Motor neuron (in vitro differentiated cells): ENCODE measurements around the gene CREB3L2. TPM values are rescaled to one million over a fixed set of nuclear protein-coding genes. Genes with fewer than 3 reads are reported as not detected.

Experiments used
- ATAC-seq, 8 experiments: fragments of 200-7000 bp; cut with Tn5 transposase; replicated peaks in 6 of 8; 2 replicates each; pipeline ENCODE4 v1.8.0; 2021; ENCODE audit warnings: mild to moderate bottlenecking in 8 of 8, moderate library complexity in 8 of 8
- H3K27ac ChIP-seq, 2 donors: fragments of 250-450 bp; sonication (Bioruptor Pico); 2 replicates each; pipeline ENCODE4 v1.9.0; 2021; ENCODE audit warnings: antibody characterized with exemption in 2 of 2, mild to moderate bottlenecking in 2 of 2, moderate library complexity in 1 of 2
- H3K4me1 ChIP-seq, 2 donors: fragments of 250-450 bp; sonication (Bioruptor Pico); replicated peaks in 1 of 2; 2 replicates each; pipeline ENCODE4 v1.6.1; 2021; ENCODE audit warnings: antibody characterized with exemption in 2 of 2, mild to moderate bottlenecking in 2 of 2, moderate library complexity in 1 of 2
- H3K4me3 ChIP-seq, 5 donors: fragments of 250-450 bp; sonication (Bioruptor Pico); 2 replicates each; pipeline ENCODE4 v1.9.0; 2021; ENCODE audit warnings: antibody characterized with exemption in 5 of 5, mild to moderate bottlenecking in 5 of 5, moderate library complexity in 4 of 5
- WGBS, 10 experiments: fragments of 450-650 bp; shearing (Covaris generic); methylation state at CpG; one replicate each; pipeline ENCODE4 v1.0.0; 2022; 5-methylcytosine and 5-hydroxymethylcytosine counted together
- in situ Hi-C, 9 experiments: fragments of 400-800 bp; cut with MboI; loops; one replicate each; pipeline ENCODE4 v1.15.0; 2021; ENCODE audit warnings: low sequenced_read_pairs in 9 of 9, low pct_unique_long_range_greater_than_20kb in 2 of 9; ENCODE audit not compliant: unreplicated experiment in 9 of 9
- total RNA-seq, 8 experiments: library from RNA; unstranded; fragments of 300-600 nt; gene quantifications; 2 replicates each; pipeline versions ENCODE4 v1.2.3 to v1.2.4, GENCODE V29; 2022

CREB3L2 gene
- total RNA-seq, 8 experiments from 2014 or later: 2.4 to 33.0 (median 6.4) TPM

DNA sequence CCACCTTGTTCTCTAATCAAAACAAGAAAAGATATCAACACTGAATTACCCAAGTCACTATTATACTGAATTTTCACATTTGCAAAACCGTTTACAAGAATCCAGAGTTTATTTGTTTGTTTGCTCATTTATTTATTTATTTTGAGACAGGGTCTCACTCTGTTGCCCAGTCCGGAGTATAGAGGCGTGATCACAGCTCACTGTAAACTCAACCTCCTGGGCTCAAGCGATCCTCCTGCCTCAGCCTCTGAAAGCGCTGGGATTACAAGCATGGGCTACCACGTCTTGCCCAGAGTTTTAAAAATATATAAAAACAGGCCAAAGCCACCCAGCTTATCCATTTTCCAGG, 8.5 kb downstream of the CREB3L2 start:
- no peak for ATAC-seq
- in situ Hi-C loops: no loop called here
- 68 to 100% (median 88%) methylated on average over 1 to 5 of the region's 6 CpGs; no CpG with 5 or more reads in 2 of the 10 experiments for WGBS, 10 experiments
- Histone ChIP-seq H3K27ac (peak overlapping the region in 1 of 2 donors; percentile 22), H3K4me1 (peaks cover 6 to 7% of the 10 kb centered on the region in 2 donors), H3K4me3 (no peak overlapping the region)

DNA sequence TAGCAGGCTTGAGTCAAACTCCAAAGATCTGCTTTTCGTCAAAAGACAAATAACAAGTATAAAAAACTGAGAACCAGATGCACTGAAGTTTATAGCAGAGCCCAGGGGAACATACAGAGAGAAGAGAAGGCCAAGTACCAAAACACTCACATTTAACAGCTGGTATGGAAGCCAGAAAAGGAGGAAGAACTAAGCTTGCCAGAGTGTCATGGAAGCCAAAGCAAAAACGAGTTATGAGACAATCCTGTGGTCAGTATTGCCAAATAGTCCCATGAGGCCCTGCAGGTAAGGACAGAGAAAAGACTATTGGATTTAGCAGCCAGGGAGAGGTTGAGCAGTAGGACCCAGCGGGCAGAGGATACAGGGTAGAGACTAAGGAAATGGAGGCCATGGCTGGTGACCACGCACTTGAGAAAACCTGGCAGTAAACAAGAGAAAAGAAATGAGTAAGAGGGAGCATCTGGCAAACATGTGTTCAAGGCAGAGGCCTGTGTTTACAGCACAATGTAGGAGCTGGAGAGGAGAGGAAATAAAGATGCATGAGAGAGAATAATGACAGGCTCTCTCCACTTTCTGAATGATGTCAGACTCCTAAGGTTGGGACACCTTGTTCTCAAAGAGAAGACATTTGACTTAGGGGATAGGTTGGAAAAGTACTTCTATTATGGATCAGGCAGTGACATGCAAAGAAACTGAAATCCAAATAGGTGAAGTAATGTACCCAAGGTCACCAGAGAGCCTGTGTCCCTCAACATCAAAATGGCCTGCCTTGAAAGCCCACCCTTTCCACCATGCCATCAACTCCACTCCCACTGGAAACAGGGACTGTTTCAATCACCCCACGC, 9.1 kb downstream of the CREB3L2 start:
- H3K4me1 ChIP-seq: peaks cover 3 to 7% of the 10 kb centered on the region in 2 donors
- no peak overlapping the region for H3K27ac ChIP-seq
- in situ Hi-C loops: no loop called here
- WGBS, 10 experiments: 0 to 94% (median 61%) methylated on average over 2 to 5 of the region's 5 CpGs; no CpG with 5 or more reads in 1 of the 10 experiments
- ATAC-seq: peak in 5 of 8 experiments; percentile 41 to 95 (median 92)
- no peak overlapping the region for H3K4me3 ChIP-seq

DNA sequence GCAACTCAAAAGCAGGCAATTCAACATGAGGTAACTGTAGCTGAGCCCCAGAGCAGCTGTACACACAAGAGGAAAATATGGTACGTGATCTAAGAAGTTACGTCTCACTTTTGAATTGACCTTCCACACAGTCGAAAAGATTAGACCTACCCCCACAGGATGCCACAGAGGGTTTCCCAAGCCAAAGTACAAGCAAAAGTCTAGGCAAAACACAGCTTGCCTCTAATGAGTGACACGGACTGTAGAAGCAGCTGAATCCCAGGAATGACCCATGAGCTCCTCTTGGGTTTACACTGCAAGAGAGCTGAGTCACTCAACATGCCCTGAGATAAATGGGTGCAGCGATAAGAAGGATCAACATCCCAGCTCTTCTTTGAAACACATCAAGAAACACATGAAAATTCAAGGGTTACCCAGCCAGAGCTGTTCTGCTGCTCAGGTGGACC, 9.8 kb downstream of the CREB3L2 start:
- no peak for ATAC-seq
- WGBS, 10 experiments: 26 to 100% (median 90%) methylated on average over 1 to 4 of the region's 5 CpGs; no CpG with 5 or more reads in 1 of the 10 experiments
- Histone ChIP-seq H3K4me1 (peaks cover 3 to 7% of the 10 kb centered on the region in 2 donors), H3K4me3 (no peak overlapping the region), H3K27ac (no peak overlapping the region)
- in situ Hi-C loops: no loop called here

DNA sequence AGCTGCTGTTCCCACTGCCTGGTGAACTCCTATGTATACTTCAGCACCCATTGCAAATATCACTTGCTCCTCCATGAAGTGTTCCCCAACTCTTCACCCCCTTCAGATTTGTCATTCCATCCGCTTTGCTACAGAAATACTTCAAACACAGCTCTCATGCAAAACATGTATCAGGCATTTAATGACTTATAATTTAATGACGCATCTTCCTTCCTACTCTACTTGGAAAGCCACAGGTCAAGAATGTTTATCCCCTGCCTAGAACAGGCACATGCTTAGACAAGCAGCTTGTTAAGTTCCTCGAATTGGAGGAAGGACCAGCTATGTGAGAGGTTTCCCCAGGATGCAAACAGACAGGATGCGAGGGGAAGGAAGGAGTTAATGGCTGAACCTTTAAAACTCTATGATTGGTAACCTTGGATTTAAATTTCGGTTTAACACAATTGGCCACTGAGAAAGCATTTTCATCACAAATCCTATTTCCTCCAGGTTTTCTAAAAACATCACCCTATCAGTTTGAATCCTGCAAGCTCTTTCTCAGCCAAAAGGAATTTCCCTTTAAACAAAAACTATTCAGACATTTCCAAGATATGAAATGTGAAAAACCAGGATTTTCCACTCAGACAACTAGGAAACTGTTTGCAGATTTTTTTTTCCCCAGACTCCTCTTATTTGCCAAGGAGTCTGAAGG, 11.5 kb downstream of the CREB3L2 start:
- 7 to 100% (median 80%) methylated on average over 1 to 5 of the region's 5 CpGs; no CpG with 5 or more reads in 1 of the 10 experiments for WGBS, 10 experiments
- H3K27ac ChIP-seq: no peak overlapping the region
- no peak overlapping the region for H3K4me3 ChIP-seq
- in situ Hi-C loops: no loop called here
- peaks cover 3 to 7% of the 10 kb centered on the region in 2 donors for H3K4me1 ChIP-seq
- ATAC-seq: no peak

DNA sequence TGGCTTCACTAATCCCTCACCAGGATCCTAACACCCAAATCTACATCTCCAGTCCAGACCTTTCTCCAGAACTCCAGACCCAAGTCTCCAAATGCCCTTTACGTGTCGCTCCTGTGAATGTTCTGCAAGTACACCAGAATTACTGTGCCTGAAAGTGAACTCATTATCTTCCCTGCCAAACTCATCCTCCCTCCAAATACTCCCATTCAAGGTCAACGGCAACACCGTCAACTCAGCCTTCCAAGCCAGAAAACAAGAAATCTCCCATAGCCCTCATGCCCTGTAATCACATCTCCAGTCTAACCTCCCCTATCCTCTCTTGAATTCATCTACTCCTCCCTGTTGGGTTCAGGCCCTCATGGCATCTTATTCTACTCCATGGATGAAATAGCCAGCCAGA, 12.3 kb downstream of the CREB3L2 start:
- WGBS, 10 experiments: 83 to 100% (median 100%) methylated on average over 1 to 4 of the region's 4 CpGs; no CpG with 5 or more reads in 3 of the 10 experiments
- Histone ChIP-seq H3K4me3 (no peak overlapping the region), H3K4me1 (peaks cover 3 to 7% of the 10 kb centered on the region in 2 donors), H3K27ac (no peak overlapping the region)
- no peak for ATAC-seq
- in situ Hi-C loops: no loop called here

DNA sequence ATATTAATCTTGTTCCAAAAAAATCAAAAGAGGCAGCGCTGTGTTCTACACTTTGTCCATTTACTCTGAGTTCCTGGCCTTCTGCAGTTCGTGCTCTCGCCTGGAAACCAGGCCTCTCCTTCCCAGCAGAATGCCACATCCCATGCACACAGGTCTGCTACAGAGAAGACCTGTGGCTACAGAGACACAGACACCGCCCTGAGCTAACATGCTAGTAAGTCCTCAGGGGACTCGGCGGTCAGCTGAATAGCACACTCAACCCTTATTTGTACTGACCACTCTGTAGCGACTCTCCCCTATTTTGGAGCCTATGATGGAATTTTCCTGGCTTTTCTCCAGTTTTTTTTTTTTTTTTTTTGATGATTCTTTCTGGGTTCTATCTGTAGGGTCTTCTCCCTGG, 12.8 kb downstream of the CREB3L2 start:
- WGBS, 10 experiments: 53 to 96% (median 80%) methylated on average over 1 to 5 of the region's 7 CpGs; no CpG with 5 or more reads in 3 of the 10 experiments
- in situ Hi-C loops: no loop called here
- peak in 2 of 8 experiments; percentile 10 to 23 for ATAC-seq
- Histone ChIP-seq H3K27ac (no peak overlapping the region), H3K4me1 (peaks cover 3% of the 10 kb centered on the region in 2 donors), H3K4me3 (no peak overlapping the region)

DNA sequence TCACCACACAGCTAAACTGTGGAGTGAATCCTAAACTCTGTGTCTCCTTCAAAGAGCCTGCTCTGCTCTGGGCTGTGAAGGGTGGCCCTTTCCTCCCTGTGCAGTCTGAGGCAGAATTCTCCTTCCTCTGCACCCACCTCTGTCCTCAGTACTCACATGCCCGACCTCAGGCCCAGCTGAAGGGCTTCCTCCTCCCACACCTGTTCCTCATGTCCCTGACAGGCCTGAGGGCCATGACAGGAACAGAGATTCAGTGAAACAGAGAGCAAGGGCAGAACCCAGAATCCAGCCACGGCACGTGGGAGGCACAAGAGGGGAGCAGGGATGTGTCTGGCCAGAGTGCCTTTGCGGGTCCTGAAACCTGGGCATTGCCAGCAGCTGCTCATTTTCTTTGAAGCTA, 13.9 kb downstream of the CREB3L2 start:
- Histone ChIP-seq H3K4me1 (no peaks in the 10 kb centered on the region), H3K27ac (no peak overlapping the region), H3K4me3 (no peak overlapping the region)
- ATAC-seq: no peak
- in situ Hi-C loops: no loop called here
- 58 to 100% (median 89%) methylated on average over 1 to 3 of the region's 4 CpGs; no CpG with 5 or more reads in 4 of the 10 experiments for WGBS, 10 experiments

DNA sequence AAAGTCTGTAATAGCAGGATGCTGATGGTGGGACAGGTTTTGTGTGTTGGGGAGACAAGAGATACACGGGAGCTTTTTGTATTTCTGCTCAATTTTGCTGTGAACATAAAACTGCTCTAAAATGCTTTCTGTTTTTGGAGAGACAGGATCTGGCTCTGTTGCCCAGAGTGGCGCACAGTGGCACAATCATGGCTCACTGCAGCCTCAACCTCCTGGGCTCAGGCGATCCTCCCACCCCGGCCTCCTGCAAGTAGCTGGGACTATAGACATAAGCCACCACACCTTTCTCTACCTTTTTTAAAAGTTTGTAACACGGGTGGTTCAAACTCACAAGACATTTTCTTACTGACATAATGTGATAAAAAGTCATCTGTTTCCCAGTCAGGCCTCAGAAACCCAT, 14.3 kb downstream of the CREB3L2 start:
- H3K4me3 ChIP-seq: no peak overlapping the region
- WGBS, 10 experiments: 0 to 100% (median 87%) methylated on average over 1 to 4 of the region's 5 CpGs; no CpG with 5 or more reads in 4 of the 10 experiments
- no peak for ATAC-seq
- H3K27ac ChIP-seq: no peak overlapping the region
- in situ Hi-C loops: no loop called here
- no peaks in the 10 kb centered on the region for H3K4me1 ChIP-seq

DNA sequence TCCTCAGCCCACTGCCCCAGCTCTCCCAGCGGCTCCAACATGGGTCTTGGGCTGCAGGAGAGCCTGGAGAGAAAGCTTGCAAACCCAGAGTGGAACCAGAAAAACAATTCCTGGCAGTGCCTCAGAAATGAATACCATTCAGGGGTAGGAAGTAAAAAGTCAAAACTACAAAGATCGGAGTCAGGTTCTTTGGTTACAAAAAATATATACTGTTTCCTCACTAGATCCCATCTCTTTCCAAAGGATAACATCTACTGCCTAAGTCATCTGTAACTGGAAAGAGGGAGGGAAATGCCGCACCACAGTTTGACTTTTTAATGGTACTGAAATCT, 14.9 kb downstream of the CREB3L2 start:
- Histone ChIP-seq H3K4me1 (no peaks in the 10 kb centered on the region), H3K4me3 (no peak overlapping the region), H3K27ac (no peak overlapping the region)
- in situ Hi-C loops: no loop called here
- no peak for ATAC-seq
- 47 to 100% (median 90%) methylated on average over 1 to 3 of the region's 3 CpGs; no CpG with 5 or more reads in 2 of the 10 experiments for WGBS, 10 experiments

DNA sequence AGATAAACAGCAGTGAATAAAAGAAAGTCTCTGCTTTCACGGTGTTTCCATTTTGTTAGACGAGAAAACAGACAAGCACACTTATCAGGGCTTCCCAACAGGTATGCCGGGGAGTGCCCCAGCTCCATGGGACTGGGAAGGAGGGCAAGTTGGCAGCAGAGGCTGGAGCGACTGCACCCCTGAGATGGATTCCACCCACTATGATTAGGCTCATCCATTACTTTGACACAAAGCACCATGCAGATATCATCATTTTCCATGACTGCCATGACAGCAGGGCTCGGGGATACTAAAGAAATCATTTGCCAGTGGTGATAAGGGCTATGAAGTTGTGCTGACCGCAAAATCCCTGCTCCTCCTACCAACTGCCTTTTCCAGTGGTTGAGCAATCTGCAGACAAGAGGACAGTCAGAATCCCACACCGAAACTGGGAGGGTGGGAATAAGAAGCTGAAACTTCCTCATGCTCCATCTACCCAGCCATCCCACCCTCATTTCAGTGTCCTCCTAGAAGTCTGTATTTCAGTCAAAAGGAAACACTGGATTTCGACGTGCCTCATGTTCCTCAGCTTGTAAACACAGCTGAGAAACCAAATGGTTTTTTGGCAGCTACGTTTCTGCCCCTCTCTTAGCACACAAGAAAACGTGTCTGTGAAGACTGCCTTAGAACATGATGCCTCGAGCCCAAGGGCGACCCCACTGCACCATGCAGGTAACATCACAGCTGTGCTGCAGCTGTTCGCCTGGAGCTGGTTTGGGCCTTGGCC, 15.5 kb downstream of the CREB3L2 start:
- WGBS, 10 experiments: 38 to 91% (median 80%) methylated on average over 3 to 12 of the region's 14 CpGs; no CpG with 5 or more reads in 1 of the 10 experiments
- no peak overlapping the region for H3K4me3 ChIP-seq
- no peak overlapping the region for H3K27ac ChIP-seq
- in situ Hi-C loops: no loop called here
- no peaks in the 10 kb centered on the region for H3K4me1 ChIP-seq
- ATAC-seq: peak in 2 of 8 experiments; percentile 46 to 71

DNA sequence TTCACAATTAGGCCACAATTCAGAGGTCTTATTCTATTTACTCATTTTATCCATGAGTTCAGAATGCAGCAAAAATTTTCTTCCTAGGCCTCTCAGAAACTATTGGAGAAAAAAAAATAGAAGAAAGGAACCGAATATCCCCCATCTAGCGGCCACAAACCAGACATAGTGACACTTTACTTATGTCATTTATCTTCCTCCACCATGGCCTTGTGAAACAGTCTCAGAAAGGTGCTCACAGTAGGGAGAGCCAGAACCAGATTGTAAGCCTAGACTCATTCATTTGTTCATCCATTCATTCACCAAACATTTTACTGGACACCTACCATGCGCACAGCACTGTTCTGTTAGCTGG, 16.0 kb downstream of the CREB3L2 start:
- H3K27ac ChIP-seq: no peak overlapping the region

DNA sequence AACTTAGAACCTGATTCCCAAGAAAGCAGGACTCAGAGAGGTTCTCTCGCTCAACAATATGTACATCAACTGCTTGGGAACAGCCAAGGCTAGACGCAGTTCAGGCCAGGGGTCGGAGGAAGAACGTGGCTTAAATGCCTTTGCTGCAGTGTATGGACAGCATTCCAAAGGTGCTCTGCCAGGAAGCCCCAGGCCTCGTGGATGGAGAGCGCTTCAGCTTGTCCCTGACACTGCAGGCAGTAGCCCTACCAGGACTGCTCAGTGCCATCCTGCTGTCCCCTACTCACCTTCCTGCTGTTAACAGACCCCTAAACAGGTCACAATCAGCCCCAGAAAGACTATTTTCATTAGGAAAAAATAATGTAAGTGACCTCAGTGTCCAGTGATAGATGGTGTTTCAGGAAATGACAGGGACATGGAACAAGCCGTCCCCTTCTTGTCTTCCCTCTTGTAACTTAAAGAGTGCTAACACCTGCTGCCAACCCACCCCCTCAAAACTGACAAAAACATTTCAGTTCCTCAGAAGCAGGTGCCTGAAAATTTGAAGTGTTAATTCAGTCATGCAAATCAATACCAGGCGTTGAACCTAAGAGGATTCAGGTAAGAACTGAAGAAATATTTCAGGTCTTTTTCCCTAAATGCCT, 16.5 kb downstream of the CREB3L2 start:
- ATAC-seq: no peak
- Histone ChIP-seq H3K27ac (no peak overlapping the region), H3K4me1 (no peaks in the 10 kb centered on the region), H3K4me3 (no peak overlapping the region)
- 64 to 100% (median 90%) methylated on average over 1 to 8 of the region's 8 CpGs; no CpG with 5 or more reads in 1 of the 10 experiments for WGBS, 10 experiments
- in situ Hi-C loops: no loop called here

More for the DNA sequence above, 16.0 kb downstream of the CREB3L2 start:
- WGBS, 10 experiments: 83 to 100% (median 98%) methylated on average over 2 to 3 of the region's 3 CpGs; no CpG with 5 or more reads in 2 of the 10 experiments
- ATAC-seq: no peak
- in situ Hi-C loops: no loop called here
- Histone ChIP-seq H3K4me1 (no peaks in the 10 kb centered on the region), H3K4me3 (no peak overlapping the region)
